GM19193 (cell line): ENCODE measurements around the gene LYRM4.

ENCODE experiments used
- POLR2A ChIP-seq: IDR thresholded peaks from 4 replicates; pipeline ENCODE4 v1.6.1; 2011; ENCODE audit not compliant: insufficient read depth, insufficient read length; ENCODE audit errors: extremely low read depth

The LYRM4 gene

DNA sequence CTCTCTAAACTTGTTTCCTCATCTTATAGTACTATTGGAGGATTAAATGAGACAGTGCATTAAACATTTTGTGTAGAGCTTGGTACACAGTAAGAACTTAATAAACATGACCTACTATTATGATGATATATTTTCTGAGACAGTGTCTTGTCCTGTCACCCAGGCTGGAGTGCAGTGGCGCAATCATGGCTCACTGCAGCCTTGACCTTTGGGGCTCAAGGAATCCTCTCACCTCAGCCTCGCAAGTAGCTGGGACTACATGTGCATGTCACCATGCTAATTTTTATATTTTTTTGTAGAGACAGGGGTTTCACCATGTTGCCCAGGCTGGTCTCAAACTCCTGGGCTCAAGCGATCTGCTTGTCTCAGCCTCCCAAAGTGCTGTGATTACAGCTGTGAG is 72.1 kb downstream of the LYRM4 start:
- no peak for TF ChIP-seq POLR2A

GRCh38 chr6:5184878-5185277 is 75.9 kb downstream of the LYRM4 start:
- no peak for TF ChIP-seq POLR2A

GRCh38 chr6:5184218-5184617 is 76.5 kb downstream of the LYRM4 start:
- no peak for TF ChIP-seq POLR2A

DNA sequence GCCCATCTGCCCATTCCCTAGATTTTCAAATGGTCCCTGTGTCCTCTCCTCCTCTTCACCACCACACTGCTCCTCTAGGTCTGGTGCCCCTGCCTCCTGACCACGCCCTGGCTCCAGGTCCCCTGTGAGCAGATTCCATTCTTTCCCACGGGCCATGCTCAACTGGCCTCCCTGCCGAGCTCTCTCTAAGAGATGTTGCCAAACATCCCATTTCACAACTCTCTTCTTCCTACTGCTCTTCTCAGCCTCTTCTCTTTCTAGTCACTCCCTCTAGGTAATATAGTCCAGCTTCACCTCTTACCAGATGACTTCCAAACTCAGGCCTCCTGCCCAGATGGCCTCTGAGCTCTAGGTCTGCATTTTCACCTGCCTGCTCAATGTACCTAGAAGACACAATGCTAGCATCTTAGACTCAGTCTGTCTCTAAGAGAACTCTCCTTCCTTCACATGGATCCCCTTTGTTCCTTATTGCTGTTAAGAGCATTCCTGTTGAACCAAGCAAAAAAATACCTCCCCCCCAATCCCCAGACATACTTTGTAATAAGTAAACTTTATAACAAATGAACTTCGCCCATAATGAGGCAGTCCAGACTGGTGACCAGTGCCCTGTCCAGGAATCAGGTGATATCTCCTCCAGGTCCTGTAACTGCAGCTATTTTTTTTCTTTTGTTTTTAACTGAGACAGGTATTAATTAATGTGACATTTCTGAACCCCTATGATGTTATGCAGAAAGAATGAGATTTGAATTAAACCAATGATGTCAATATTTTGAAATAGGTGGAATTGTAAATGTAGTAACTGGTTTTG is 79.0 kb downstream of the LYRM4 start:
- no peak for TF ChIP-seq POLR2A

DNA sequence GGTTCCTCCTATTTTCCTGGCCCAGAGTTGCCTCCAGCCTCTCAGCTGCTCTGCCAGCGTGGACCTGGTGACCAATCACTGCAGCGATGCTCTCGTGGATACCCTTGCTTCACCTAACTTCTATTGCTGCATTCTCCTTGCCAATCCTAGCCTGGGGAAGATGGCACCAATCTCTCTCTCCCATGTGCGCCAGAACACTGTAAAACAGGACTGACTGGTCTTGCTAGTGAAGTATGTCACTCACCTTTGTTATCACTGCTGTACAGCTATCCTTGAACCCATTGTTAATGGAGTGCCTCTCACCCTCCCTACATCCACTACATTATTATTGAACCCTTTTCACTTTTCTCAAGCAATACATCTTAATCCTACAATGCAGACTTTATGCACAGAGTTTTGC is 80.1 kb downstream of the LYRM4 start:
- TF ChIP-seq POLR2A = no peak

- TF ChIP-seq POLR2A = no peak
Observed at GRCh38 chr6:5179917-5180316, 80.8 kb downstream of the LYRM4 start.

DNA sequence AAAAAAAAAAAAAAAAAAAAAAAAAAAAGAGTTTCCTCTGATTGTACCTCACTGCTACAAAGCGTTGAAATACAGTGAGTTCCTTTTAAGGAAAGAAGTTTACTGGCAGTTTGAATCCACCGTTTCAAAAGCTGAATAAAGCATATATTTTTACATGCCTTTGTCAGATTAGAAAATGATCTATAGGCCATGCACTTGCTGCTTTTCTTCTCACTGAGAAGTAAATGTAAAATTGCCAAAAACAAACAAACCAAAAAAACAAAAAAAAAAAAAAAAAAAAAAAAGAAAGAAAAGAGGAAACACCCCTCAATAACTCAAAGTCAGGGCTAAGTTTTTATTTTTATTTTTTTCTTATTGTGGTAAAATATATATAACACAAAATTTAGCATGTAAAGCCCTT is 81.9 kb downstream of the LYRM4 start:
- no peak for TF ChIP-seq POLR2A

DNA sequence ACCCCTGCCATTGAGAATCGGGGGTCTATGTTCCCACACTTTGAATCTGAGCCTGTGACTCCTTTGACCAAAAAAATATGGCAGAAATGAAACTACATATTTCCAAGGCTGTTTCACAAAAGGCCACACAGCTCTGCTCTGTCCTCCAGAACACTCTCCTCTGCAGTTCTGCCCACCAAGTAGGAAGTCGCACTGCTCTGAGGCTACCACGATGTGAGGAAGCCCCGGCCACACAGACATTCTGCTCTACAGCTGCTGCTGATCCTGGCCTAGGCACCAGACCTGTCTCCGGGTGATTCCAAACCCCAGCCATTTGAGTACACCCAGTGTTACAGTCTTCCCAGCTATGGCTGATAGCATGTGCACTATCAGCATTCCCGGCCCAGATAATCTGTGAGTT is 85.1 kb downstream of the LYRM4 start:
- TF ChIP-seq POLR2A = no peak

DNA sequence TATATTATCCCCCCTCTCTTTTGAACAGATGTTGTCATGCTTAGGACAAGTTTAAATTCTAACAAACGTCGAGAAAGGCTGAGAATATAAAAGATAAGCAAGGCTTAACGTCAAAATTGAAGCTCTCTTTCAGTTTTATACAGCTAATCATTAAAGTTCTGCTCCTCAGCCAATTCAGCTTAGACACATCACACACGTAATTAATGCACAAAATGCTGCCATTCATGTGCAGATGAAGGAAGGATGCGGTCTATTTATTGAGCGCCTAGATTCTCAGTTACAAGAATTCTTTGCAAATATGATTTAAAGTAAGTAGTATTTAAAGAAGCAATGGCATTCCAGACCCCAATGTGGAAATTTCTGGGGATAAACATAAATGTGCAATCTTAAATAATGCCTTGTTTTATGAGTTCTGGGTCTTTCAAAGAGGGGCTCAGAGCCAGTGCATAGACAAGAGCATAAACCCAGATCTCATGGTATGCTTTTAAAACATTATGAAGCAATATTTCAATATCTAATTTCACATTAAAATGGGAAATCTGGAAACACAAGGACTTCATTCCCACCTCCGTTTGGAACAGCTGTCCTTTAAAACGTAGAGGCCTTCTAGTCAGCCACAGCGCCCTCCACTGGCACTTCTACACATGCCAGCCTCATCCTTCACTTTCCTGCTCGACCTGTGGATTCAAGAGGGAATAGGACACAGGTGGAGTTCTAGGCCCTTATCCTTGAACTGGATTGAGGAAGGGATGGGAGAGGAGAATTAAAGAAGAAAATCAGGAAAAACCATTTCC is 85.8 kb downstream of the LYRM4 start:
- no peak for TF ChIP-seq POLR2A

DNA sequence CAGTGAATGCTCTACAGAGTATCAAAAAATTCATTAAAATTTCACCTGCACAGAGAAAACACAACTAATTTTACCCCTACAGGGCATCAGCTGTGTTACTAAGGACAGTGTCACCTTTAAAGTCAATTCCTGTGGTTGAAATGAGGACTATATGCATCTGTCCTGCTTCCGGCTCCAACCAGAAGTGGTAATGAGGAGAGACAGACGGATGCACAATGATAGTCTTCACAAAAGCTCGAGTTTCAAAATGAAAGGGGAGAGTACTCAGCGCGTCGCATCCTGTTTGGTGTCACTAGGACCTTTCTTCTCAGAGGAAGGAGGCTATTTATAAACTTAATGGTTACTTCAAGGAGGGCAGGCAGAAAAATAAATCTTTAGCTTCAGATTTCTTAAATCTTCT is 86.5 kb downstream of the LYRM4 start:
- TF ChIP-seq POLR2A = peak; percentile 45

GRCh38 chr6:5173810-5174209 is 86.9 kb downstream of the LYRM4 start:
- no peak for TF ChIP-seq POLR2A

- TF ChIP-seq POLR2A = no peak
Observed at GRCh38 chr6:5172897-5173474, 87.8 kb downstream of the LYRM4 start.

- TF ChIP-seq POLR2A = no peak
Observed at GRCh38 chr6:5172041-5172653, 88.6 kb downstream of the LYRM4 start.

- no peak for TF ChIP-seq POLR2A
Observed at GRCh38 chr6:5167501-5167900, 93.2 kb downstream of the LYRM4 start.

GRCh38 chr6:5164092-5164491 is 96.7 kb downstream of the LYRM4 start:
- TF ChIP-seq POLR2A = no peak
